ENCODE data around the gene GAS6.
"Not testable (repeated sequence)": the region's sequence is repeated elsewhere in the genome, so short reads cannot be mapped to it uniquely, and the experiment has no call there.

The GAS6 gene

GRCh38 chr13:113806104-113806471 is 57.8 kb downstream of the GAS6 start:
- DNase-seq (ENCODE audit: low spot score), result no peak

DNA sequence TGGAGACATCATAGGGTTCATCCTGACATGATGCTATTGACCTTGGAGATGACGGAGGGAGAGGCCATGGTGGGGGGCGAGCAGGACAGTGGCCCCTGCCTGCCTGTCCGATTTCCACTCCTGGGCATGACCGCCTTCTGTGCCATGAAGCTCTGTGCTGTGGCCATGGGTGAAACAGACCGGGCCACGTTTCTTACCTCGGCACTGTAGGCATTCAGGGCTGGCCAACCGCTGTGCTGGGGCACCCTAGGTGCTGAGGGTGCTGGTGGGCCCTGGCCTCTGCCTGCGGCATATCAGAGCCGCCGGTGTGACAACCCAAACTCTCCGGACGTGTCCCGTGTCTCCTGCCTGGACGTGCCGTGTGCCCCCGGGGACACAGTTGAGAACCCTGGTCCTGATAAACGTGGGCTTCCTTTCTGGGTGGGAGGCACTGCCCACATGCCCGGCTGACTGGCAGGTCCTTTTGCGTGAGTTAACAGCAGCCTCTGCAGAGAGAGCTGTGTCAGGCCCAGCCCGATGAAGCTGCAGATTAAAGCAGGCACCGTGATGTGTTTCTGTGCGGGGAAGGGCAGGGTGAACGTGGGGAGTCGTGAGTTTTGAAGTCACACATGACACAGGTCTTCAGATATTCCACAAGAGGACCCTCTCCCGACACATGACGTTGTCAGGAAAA is 58.3 kb downstream of the GAS6 start:
- no peak for DNase-seq (ENCODE audit: low spot score)

DNA sequence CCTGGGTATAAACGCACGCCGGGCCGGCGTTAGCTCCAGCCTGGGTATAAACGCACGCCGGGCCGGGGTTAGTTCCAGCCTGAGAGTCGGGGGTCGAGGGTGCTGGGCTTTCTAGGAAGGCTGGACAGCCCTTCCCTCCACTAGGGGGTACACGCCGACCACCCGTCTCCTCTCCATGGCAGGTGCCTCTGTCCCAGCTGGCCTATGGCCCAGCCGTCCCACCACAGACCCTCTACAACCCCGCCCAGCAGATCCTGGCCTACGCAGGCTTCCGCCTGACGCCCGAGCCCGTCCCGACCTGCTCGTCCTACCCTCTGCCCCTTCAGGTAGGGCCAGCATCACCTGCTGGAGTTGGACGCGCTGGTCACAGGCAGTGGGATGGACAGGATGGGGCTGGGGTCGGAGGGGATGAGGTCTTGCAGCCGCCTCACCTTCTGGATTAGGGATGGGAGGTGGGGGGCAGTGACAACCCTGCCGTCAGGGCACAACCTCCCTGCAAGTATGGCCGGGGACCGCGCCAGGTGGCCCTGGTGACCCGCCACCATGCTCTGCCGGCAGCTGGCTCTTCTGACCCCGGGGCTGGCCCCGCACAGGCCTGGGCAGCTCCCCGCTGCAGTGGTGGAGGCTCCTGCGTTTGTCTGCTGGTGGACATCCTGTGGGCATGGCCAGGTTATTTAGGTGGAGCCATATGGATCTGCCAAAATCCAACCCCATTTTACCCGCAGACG is 59.0 kb downstream of the GAS6 start:
- no peak for DNase-seq (ENCODE audit: low spot score)

- no peak for DNase-seq (ENCODE audit: low spot score)
Observed at GRCh38 chr13:113804017-113804702, 59.7 kb downstream of the GAS6 start.

- no peak for DNase-seq (ENCODE audit: low spot score)
Observed at GRCh38 chr13:113803409-113804016, 60.4 kb downstream of the GAS6 start.

- no peak for DNase-seq (ENCODE audit: low spot score)
Observed at GRCh38 chr13:113802761-113803160, 61.1 kb downstream of the GAS6 start.

DNA sequence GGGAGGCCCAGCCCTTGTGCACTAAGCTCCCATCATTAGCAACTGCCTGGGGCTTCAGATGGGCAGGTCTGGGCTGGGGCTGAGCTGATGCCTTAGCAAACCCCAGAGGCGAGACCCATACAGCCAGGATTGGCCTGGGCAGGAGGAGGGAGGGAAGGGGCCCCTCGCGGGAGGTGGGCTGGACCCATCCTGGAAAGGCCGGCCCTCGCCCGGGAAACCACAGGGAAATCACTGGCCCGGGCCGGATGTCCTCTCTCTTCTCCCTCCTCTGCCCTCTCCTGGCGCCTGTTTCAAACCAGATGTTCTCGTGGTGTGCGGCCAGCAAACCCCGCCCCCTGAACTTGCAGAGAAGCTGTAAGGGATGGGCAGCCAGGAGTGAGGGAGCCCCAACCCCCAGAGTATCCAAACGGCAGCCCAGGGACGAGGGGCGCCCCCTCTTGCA is 61.8 kb downstream of the GAS6 start:
- no peak for DNase-seq (ENCODE audit: low spot score)

- no peak for DNase-seq (ENCODE audit: low spot score)
Observed at GRCh38 chr13:113801289-113801961, 62.5 kb downstream of the GAS6 start.

- DNase-seq (ENCODE audit: low spot score), result no peak
Observed at GRCh38 chr13:113800576-113800926, 63.3 kb downstream of the GAS6 start.

DNA sequence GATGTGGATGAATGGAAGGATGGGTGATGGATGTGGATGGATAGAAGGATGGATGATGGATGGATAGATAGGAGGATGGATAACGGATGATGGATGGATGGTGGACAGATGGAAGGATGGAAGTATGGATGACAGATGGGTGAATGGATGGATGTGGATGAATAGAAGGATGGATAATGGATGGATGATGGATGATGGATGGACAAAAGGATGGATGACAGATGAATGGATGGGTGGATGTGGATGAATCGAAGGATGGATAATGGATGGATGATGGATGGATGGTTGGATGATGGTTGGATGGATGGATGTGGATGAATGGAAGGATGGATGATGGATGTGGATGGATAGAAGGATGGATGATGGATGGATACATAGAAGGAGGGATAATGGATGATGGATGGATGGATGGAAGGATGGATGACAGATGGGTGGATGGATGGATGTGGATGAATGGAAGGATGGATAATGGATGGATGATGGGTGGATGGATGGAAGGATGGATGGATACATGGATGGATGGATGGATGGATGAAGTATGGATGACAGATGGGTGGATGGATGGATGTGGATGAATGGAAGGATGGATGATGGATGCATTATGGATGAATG is 65.6 kb downstream of the GAS6 start:
- no peak for DNase-seq (ENCODE audit: low spot score)

- no peak for DNase-seq (ENCODE audit: low spot score)
Observed at GRCh38 chr13:113796964-113797676, 66.8 kb downstream of the GAS6 start.

GRCh38 chr13:113796211-113796963 is 67.5 kb downstream of the GAS6 start:
- no peak for DNase-seq (ENCODE audit: low spot score)

DNA sequence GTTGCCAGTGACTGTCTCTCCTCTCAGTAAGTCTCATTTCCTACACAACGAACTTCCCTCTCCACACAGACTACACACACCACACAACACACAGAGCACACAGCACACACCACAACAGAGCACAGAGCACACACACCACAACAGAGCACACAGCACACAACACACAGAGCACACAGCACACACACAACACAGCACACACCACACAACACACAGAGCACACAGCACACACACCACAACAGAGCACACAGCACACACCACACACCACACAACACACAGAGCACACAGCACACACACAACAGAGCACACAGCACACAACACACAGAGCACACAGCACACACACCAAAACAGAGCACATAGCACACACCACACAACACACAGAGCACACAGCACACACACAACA is 68.5 kb downstream of the GAS6 start:
- not testable (repeated sequence) for DNase-seq (ENCODE audit: low spot score)

GRCh38 chr13:113794764-113795173 is 69.1 kb downstream of the GAS6 start:
- DNase-seq (ENCODE audit: low spot score), result no peak

GRCh38 chr13:113794086-113794485 is 69.8 kb downstream of the GAS6 start:
- DNase-seq (ENCODE audit: low spot score), result no peak

- no peak for DNase-seq (ENCODE audit: low spot score)
Observed at GRCh38 chr13:113793718-113794085, 70.2 kb downstream of the GAS6 start.

DNA sequence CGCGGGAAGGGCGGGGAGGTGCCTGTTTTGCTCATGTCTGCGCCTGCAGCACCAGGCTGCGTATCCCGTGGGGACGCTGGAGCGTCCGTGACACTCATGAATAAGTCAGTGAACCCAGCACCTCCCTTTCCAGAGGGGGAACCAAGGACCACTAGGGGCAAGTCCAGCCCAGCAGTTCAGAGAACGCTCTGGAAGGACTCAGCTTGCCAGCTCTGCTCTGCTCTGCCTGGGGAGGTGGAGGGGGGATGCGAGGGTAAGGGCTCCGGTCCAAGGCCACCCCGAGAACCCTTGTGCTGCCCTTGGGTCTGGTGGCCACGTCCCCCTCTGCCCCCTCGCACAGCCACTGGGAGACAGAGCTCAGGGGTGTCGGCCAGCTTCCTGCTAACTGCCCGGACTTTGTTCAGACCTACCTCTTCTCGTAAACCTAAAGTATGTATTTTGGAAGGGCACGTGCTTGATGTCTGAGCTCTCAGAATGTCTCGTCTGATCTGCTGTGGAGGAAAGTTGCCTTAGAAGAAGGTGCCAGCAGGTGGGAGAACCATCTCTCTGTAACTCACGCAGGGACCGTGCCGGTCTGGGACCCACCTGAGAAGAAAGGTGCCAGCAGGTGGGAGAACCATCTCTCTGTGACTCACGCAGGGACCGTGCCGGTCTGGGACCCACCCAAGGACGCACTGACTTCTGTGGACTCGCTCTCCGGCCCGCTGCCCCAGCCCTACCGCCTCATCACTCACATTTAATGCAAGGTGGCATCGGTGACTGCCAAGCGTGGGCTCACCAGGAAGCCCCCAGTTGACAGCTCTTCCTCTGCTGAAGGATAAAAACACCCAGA is 70.8 kb downstream of the GAS6 start:
- no peak for DNase-seq (ENCODE audit: low spot score)

DNA sequence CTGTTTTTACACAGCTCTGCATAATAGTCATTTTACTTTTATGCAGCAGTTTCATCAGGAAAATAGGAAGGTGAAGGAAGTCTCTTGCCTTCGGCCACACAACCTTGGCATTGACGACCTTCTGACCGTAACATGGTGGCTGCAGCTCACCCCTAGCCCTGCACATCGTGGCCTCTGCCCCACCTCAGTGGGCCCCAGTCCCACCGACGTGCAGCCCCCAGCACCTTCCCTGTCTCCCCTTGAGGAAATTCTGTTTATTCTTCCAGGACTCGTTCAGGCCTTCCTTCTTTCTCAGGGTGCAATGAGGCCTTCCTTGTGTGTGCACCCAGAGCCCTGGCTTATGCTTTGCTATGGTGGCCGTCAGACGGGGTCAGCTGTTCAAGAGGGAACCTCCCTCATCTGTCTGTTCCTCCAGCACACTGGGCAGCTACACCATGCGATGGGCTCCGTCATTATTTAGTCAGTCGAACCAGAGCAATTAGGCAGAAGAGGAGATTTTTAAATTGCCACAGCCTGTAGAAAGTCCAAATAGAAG is 71.6 kb downstream of the GAS6 start:
- no peak for DNase-seq (ENCODE audit: low spot score)

DNA sequence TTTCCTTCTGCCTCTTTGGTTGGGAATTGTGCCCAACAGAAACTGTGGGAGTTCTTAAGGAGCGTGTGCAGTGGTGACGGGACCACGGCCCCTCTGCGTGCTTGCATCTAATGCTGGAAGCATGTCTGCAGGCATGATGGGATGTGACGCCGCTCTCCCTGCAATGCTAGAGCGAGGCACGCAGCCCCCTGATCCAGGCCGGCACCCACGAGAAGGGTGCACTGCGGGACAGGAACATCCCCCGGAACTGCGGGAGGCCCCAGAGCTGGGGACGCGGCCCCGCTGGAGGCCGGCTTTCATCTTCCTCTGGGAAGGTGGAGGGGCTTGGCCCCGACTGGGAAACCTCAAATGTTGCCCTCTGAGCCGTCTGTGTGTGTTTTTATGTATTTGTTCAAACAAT is 72.1 kb downstream of the GAS6 start:
- DNase-seq (ENCODE audit: low spot score), result no peak
